Measurements from ENCODE around the gene OR4B1. TPM values are rescaled to one million over a fixed set of nuclear protein-coding genes. Genes with fewer than 3 reads are reported as not detected.
"Not testable (repeated sequence)": the region's sequence is repeated elsewhere in the genome, so short reads cannot be mapped to it uniquely, and the experiment has no call there.

Gene OR4B1, protein sequence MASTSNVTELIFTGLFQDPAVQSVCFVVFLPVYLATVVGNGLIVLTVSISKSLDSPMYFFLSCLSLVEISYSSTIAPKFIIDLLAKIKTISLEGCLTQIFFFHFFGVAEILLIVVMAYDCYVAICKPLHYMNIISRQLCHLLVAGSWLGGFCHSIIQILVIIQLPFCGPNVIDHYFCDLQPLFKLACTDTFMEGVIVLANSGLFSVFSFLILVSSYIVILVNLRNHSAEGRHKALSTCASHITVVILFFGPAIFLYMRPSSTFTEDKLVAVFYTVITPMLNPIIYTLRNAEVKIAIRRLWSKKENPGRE
- polyA plus RNA-seq (ENCODE audit: insufficient read depth in 1 of 5, insufficient read length in 5 of 5, low replicate concordance in 1 of 5) = not detected
- long read RNA-seq, donor 1 = 0 reads
- long read RNA-seq, donor 2 = 0 reads
- long read RNA-seq, donor 3 = 0 reads
- long read RNA-seq, donor 4 = 0 reads
- long read RNA-seq, donor 5 = 0 reads
- long read RNA-seq, donor 6 = 0 reads
- long read RNA-seq, donor 7 = 0 reads
- long read RNA-seq, donor 8 = 0 reads

DNA sequence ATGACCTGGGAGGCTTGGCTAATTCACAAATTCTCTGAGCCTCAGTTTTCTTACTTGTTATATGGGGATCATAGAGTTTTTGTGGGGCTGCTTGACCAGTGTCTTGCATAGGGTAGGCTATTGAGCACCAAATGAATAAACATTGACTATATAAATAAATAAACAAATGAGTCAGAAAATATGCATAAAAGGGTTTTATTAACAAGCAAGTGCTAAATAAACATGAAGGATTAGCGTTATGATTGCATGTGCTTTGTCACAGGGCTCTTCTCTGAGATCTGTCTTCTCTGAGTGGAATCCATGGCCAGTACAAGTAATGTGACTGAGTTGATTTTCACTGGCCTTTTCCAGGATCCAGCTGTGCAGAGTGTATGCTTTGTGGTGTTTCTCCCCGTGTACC, at the start of gene OR4B1:
Gene OR4B1 (plus strand): TSS at position 301 of the 400 bp plus-strand sequence. CDS start 0 bp downstream, at position 301.
- no peak for DNase-seq

DNA sequence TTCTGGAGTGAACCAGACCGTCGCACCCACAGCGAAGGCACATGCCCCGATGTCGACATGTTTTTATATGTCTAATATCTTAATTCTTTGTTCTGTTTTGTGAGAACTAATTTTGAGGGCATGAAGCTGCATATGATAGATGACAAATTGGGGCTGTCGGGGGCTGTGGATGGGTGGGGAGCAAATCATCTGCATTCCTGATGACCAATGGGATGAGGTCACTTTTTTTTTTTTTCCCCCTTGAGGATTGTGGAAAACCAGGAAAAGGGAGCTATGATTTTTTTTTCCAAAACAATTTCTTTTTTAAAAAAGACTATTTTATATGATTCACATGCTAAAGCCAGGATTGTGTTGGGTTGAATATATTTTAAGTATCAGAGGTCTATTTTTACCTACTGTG, 49.2 kb upstream of the OR4B1 start:
- DNase-seq = no peak

DNA sequence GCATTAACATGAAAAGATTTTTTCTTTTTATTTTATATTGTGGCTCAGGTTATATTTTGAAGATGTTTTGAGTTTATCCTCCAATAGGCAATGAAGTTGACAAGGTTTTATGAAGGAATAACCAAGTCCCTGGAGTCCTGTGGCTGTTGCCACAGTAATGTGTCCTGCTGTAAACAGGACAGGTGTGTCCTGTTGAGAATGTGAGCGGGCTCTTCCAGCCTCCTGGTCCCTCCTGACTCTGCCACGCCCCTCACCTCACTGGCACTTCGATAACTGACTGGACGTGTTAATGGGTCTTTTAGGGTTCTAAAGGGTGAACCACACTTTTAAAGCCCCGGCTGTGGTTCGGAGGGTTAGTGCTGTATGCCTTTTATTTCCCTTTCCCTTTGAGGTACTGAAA, 47.8 kb upstream of the OR4B1 start:
- DNase-seq = no peak

DNA sequence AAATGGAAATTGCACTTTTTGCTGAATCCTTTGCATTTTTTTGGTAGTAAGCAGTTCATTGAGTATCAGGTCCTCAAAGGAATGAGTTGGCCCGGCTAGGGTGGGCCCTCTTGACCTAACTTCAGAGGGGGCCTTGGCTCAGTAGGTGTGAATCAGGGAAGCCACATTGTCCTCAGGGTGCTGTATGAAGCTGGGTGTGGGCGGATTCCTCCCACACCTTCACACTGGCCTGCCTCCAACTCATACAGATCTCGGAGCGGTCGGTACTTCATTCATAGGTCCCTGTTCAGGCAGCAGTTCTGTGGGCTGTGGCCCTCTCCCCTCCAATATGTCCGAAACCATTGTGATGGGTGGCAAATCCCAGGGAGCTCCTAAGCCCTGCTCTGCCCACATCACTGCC, 47.4 kb upstream of the OR4B1 start:
- no peak for DNase-seq

DNA sequence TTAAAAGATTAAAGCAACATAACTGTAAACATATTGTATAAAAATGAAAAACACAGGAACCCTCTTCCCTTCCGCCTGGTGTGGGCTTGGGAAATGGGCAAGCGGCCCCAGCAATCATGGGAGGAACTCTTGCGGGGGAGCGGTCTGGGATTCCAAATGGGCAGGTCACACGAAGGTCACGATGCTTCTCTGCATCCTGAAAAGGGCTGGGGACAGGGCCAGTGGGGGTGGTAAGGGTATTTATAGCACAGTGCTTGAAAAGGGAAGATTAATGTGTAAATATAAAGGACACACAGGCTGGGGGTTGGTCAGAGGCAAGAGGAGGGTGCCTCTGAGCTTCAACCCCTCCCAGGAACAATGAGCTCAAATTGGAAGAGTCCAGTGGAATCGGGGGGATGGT, 46.9 kb upstream of the OR4B1 start:
- no peak for DNase-seq

DNA sequence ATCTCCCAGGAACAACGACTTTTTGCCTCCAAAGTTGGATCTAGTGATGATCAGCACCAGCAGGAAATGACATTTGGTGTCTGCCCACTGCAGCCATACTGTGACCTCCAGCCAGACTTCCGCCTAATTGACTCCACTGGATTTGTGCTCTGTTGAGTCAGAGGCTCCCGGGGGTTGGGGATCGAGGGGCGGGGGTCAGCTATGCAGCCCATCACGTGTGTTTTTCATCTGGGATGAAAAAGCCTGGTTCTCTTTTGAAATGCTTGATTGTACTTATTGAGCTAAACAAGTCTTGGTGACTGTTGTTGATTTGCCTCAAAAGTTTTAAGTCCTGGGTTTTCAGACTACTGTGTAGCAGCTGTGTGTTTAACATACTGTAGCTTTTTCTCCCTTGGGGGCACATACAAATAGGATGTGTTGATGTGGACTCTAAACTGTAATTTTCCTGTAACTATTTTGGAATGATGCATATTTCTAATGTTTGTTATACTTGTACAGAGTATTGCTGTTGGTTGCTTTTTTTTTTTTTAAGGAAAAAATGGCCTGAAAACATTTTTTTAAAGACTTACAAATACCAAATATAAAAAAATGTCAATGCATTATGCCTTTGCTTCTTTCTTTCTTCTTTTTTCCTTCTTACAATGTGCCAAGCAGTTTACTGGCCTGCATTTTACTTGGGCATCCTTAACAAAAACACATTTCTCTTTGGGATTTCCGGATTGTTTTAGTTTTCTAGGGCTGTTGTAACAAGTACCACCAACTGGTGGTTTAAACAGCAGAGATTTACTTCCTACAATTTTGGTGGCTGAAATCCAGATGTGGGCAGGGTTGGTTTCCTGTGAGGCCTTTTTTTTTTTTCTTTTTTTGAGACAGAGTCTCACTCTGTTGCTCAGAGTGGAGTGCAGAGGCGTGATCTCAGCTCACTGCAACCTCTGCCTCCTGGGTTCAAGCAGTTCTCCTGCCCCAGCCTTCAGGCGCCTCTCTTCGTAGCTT, 46.1 kb upstream of the OR4B1 start:
- no peak for DNase-seq

DNA sequence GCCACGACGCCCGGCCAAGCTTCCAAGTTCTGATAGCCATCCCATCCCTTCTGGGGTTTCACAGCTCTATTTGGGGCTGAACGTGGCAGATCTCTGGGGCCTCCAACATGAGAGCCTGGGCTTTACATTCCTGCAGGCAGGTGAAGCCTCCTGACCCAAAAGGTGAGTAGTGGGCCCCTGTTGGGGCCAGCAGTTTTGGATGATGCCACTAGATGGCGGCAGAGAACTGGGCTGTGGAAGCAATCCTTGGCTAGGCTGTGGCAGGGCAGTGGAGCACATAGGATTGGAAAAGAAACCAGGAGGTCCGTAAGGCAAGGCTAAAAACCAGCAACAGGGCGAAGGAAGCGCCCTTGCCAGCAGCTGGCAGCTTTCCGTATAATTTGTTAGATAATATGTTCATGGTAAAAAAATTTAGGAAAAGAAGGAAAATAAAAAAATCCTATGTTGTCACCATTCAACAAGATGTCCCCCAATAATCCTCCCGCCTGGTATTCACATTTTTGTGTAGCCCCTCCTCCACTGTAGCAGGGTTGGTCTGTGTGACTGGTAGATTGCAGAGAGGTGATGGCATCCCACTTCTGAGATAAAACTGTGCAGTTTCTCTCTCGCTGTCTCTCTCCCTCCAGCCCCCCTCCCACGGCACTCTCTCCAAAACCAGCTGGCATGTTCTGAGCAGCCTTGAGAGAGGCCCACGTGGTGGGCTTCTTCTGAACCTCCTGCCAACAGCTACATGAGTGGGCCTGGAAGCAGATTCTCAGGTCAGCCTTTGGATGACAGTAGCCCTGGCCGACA, 43.6 kb upstream of the OR4B1 start:
- DNase-seq = peak in 1 of 2 donors; percentile 53

DNA sequence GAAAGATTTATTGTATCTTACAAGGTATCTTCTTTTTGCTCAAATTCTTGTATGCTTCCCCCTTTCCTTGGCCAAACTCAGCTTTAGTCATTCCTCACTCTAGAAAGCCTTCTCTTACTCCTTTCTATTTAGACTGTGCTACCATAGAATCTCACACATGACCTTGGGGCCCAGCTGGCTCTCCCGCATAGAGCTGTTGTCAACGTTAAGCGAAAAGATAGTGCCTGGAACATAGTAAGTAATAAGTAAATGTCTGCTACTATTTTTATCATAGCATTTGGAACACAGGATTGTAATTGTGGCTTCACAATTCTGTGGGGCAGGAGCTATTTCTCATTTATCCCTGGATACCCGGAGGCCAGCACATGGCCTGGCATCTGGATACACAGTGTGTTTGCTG, 38.9 kb upstream of the OR4B1 start:
- no peak for DNase-seq

DNA sequence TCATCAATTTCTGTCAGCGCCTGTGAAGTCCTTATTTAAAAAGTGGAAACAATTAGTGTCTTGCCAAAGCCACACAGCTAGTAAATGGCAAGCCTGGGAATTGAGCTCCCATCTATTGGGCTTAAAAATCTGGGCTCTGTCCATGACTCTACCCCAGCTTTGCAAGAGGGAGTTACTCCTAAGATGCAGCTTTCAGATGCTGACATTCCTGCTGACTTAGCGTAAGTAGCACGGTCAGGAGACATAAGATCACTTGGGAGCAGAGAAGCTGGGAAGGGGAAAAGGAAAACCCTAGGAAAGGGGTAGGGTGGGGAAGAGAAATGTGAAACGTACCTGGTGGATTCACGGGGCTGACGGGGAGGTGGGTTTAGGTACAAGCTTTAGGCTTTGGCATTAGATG, 36.0 kb upstream of the OR4B1 start:
- DNase-seq = no peak

DNA sequence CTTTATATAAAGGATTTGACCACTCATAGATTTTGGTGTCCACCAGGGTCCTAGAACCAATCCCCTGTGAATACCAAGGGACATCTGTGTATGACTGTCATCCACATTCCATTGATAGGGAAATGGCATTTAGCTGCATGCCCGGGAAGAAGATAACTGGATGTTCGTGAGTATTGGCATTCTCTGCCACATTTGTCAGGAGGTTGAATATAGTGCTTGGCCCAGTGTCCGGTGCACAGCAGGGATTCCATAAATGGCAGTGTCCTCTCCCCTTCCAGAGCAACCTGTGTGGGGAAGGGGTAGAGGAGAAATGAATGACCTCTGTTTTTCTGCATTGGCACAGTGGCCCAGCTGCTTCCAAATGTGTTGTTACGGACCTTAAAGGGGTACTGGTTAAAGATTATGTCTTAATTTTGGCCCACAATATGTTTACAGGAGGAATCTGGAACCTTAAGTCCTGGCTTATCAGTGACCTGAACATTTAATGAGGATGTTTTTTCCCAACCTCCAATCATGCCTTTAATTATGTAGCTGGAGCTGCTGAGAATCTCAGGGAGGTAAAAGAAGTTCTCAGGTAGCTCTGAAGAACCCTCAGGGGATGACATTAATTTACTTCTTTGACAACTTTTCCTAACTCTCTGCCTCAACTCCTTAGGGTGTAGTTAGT, 33.6 kb upstream of the OR4B1 start:
- DNase-seq = no peak

DNA sequence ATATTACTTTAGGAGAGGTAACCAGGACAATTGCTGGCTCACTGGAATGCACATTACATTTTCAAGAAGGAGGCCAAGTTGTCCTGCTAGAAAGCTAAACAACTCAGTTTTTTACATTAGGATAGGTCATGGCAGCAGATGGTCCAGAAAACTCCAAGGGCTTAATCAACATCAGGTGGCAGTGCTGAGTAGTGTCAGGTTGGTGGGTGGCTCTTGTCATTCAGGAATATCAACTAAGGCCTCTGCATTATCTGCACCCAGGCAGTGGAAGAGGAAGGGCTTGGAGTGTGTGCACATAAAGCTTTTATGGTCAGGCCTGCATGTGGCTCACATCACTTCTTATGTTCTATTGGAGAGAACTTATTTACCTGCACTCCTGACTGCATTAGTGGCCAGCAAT, 32.2 kb upstream of the OR4B1 start:
- no peak for DNase-seq

DNA sequence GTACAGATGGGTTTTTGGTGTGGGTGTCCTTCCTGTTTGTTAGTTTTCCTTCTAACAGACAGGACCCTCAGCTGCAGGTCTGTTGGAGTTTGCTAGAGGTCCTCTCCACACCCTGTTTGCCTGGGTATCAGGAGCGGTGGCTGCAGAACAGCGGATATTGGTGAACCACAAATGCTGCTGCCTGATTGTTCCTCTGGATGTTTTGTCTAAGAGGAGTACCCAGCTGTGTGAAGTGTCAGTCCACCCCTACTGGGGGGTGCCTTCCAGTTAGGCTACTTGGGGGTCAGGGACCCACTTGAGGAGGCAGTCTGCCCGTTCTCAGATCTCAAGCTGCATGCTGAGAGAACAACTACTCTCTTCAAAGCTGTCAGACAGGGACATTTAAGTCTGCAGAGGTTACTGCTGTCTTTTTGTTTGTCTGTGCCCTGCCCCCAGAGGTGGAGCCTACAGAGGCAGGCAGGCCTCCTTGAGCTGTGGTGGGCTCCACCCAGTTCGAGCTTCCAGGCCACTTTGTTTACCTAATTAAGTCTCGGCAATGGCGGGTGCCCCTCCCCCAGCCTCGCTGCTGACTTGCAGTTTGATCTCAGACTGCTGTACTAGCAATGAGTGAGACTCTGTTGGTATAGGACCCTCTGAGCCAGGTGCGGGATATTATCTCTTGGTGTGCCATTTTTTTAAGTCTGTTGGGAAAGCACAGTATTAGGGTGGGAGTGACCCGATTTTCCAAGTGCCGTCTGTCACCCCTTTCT, 25.5 kb upstream of the OR4B1 start:
- not testable (repeated sequence) for DNase-seq

DNA sequence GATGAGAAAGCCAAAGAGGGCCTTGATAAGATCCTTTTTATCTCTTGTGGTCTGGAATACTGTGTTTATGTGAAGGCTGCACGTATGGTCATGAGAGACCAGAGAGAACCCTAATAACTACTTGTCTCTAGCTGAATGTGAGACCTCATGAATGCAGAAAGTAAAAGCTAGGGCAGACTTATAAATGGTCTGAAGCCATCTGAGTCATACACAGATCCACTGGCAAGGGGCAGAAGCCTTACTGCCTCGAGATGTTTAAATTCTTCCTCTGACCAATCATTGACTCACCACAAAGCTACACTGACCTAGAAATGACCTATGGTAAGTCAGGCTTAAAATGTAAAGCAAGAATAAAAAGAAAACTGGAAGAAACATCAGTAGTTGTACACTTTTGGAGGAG, 22.7 kb upstream of the OR4B1 start:
- no peak for DNase-seq

DNA sequence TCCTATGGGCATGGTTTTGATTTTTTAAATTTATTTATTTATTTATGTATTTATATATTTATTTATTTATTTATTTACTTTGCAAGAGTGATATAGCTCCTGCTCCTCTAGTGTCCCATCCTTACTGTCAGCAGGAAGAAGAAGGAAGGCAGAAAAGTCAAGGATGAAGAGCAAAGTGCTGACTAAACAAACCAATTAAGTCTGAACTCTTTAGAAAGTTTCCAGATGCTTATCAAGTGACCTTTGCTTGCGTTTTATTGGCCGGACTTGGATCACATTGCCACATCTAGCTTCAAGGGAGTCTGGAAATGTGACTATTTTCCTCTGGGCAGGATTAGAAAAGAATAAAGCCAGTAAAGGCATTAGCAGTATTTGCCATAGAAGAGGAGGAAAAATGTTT, 8.7 kb upstream of the OR4B1 start:
- no peak for DNase-seq

DNA sequence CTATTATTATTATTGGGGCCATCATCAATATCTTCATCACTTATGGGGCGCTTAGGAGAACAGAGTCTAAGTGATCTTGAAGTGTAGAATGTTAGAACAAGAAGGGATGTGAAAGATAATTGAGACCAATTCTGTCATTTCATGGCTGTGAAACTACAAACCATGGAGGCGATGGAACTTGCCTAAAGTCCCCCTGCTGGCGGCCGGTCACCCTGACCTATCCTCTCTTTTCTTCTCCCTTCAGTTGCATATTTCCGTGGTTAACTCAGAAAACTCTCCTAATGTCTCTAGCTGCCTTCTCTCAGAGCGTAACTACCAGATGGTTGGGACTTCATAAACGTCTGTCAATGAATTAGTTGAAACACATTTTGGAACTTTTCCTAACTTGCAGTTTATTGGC, 6.6 kb upstream of the OR4B1 start:
- DNase-seq = no peak

DNA sequence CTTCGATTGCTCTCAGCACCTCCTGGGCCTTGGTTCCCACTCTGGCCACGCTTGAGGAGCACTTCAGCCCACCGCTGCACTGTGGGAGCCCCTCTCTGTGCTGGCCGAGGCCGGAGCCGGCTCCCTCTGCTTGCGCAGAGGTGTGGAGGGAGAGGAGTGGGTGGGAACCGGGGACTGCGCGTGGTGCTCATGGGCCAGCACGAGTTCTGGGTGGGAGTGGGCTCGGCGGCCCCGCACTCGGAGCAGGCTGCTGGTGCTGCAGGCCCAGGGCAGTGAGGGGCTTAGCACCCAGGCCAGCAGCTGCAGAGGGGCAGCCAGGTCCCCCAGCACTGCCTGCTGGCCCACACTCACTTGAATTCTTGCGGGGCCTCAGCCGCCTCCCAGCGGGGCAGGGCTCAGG, 12.2 kb downstream of the OR4B1 start:
- DNase-seq = no peak

DNA sequence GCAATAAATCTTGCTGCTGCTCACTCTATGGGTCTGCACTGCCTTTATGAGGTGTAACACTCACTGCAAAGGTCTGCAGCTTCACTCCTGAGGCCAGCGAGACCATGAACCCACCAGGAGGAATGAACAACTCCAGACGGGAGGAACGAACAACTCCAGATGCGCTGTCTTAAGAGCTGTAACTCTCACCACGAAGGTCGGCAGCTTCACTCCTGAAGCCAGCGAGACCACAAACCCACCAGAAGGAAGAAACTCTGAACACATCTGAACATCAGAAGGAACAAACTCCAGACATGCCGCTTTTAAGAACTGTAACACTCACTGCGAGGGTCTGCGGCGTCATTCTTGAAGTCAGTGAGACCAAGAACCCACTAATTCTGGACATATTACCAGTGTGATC, 13.4 kb downstream of the OR4B1 start:
- DNase-seq = not testable (repeated sequence)

DNA sequence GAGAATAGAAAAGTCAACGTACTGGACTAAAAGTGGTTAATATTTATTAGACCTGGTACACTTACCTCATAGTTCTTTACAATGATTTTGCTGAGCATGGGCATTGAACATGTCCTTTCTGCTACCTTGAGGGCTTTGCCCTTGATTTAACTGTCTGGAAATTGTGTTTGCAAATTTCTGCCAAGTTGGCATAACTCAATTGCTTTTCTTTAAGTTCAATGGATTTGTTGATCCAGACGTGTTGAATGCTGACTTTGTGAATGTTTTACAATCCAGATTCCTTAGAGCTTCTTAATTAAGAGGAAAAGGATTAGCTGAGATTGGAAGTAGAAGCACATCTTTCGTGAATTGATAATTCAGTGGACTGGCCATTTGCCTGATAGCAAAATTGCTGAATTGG, 21.1 kb downstream of the OR4B1 start:
- no peak for DNase-seq

DNA sequence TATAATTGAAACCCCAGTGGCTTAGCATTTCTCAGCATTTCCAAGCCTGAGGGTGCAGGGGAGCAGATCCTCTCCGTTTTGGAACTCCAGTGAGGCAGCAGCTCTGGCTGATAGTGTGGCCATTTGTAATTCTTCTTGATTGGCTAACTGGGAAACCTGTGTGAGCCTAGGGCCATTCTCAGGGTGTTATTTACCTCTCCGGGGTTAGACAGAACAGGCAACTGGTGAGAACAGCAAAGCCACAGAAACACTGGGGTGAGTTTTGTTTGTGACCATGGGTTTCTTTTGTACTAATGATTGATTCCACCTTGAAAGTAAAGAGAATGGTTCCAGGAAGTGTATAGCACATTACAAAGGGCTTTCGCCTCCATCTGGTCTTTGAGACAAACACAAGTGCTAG, 25.9 kb downstream of the OR4B1 start:
- no peak for DNase-seq

DNA sequence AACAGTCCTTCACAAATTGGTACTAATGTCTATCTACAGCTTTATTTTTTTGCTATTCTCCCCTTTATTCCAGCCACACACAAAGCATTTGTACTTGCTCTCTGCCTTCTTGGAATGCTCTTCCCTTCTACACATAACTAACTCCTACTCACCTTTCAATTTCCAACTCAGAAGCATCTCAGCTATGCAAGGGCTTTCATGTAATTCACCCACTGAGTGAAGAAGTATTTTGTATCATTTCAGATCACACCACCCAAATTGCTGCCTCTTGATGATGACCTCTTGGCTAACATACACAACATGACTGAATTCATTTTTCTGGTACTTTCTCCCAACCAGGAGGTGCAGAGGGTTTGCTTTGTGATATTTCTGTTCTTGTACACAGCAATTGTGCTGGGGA, 28.2 kb downstream of the OR4B1 start, which contains the start of gene OR4X2:
Gene OR4X2 (plus strand): TSS at position 301 of the 400 bp plus-strand sequence. CDS start 0 bp downstream, at position 301.
- no peak for DNase-seq
